HG03342 (cell line): ENCODE measurements around the gene MYO1B.

ENCODE experiments used
- ATAC-seq: cut with Tn5 transposase; IDR thresholded peaks from one replicate; pipeline ENCODE4 v1.9.1; 2021; ENCODE audit warnings: mild to moderate bottlenecking, moderate library complexity; ENCODE audit not compliant: unreplicated experiment

MYO1B gene

GRCh38 chr2:191296083-191297006 lies 51.1 kb downstream of the MYO1B start:
- no peak for ATAC-seq

GRCh38 chr2:191297033-191297432 lies 51.8 kb downstream of the MYO1B start:
- ATAC-seq: no peak

- no peak for ATAC-seq
Observed at GRCh38 chr2:191298306-191298705, 53.1 kb downstream of the MYO1B start.

GRCh38 chr2:191299010-191299409 lies 53.8 kb downstream of the MYO1B start:
- no peak for ATAC-seq

- ATAC-seq: no peak
Observed at GRCh38 chr2:191299866-191300265, 54.7 kb downstream of the MYO1B start.

GRCh38 chr2:191301971-191302370 lies 56.8 kb downstream of the MYO1B start:
- no peak for ATAC-seq

- ATAC-seq: no peak
Observed at GRCh38 chr2:191302459-191303139, 57.4 kb downstream of the MYO1B start.

GRCh38 chr2:191303140-191304005 lies 58.2 kb downstream of the MYO1B start:
- ATAC-seq: no peak

GRCh38 chr2:191304939-191305875 lies 60.0 kb downstream of the MYO1B start:
- no peak for ATAC-seq

GRCh38 chr2:191308026-191308425 lies 62.8 kb downstream of the MYO1B start:
- no peak for ATAC-seq

- no peak for ATAC-seq
Observed at GRCh38 chr2:191311156-191311555, 66.0 kb downstream of the MYO1B start.

- no peak for ATAC-seq
Observed at GRCh38 chr2:191311627-191312026, 66.4 kb downstream of the MYO1B start.

GRCh38 chr2:191312163-191312562 lies 67.0 kb downstream of the MYO1B start:
- ATAC-seq: no peak

GRCh38 chr2:191312662-191313061 lies 67.5 kb downstream of the MYO1B start:
- no peak for ATAC-seq

- no peak for ATAC-seq
Observed at GRCh38 chr2:191314697-191315364, 69.6 kb downstream of the MYO1B start.

GRCh38 chr2:191315365-191315752 lies 70.2 kb downstream of the MYO1B start:
- ATAC-seq: no peak

GRCh38 chr2:191316246-191316994 lies 71.2 kb downstream of the MYO1B start:
- no peak for ATAC-seq

GRCh38 chr2:191318037-191318728 lies 73.0 kb downstream of the MYO1B start:
- no peak for ATAC-seq
